Immature natural killer cell (primary cell): ENCODE measurements around the gene EPN3. TPM values are rescaled to one million over a fixed set of nuclear protein-coding genes. Genes with fewer than 3 reads are reported as not detected.

Experiments used
- DNase-seq, 3 donors: peaks; one replicate each; pipeline ENCODE4 v3.0.0; 2022; ENCODE audit warnings: mixed read lengths in 1 of 3
- H3K27ac Mint-ChIP-seq, 6 donors: one replicate each; pipeline ENCODE4 v1.8.0; 2020; ENCODE audit warnings: mixed read lengths in 6 of 6, mild to moderate bottlenecking in 5 of 6, inconsistent platforms in 4 of 6, moderate library complexity in 3 of 6
- H3K27me3 Mint-ChIP-seq, 3 donors: one replicate each; pipeline ENCODE4 v1.8.0; 2020 to 2021; ENCODE audit warnings: low read depth in 3 of 3, mild to moderate bottlenecking in 3 of 3, mixed read lengths in 3 of 3, moderate library complexity in 3 of 3, inconsistent platforms in 1 of 3
- H3K36me3 Mint-ChIP-seq, 3 donors: one replicate each; pipeline ENCODE4 v1.8.0; 2020; ENCODE audit warnings: mixed read lengths in 3 of 3, inconsistent platforms in 2 of 3, mild to moderate bottlenecking in 2 of 3
- H3K4me1 Mint-ChIP-seq, 2 donors: one replicate each; pipeline ENCODE4 v1.8.0; 2020; ENCODE audit warnings: inconsistent platforms in 2 of 2, mild to moderate bottlenecking in 2 of 2, mixed read lengths in 2 of 2, moderate library complexity in 1 of 2
- H3K4me3 Mint-ChIP-seq, 5 donors: one replicate each; pipeline ENCODE4 v1.8.0; 2020; ENCODE audit warnings: mild to moderate bottlenecking in 5 of 5, mixed read lengths in 5 of 5, inconsistent platforms in 3 of 5, moderate library complexity in 3 of 5
- H3K9me3 Mint-ChIP-seq, 6 donors: one replicate each; pipeline ENCODE4 v1.8.0; 2020; ENCODE audit warnings: mild to moderate bottlenecking in 6 of 6, mixed read lengths in 6 of 6, inconsistent platforms in 4 of 6, moderate library complexity in 3 of 6
- polyA plus RNA-seq, 3 donors: library from polyadenylated mRNA; unstranded; fragments of 300-500 nt; fragmentation: Illumina TruSeq; gene quantifications; one replicate each; pipeline ENCODE4 v1.2.3, GENCODE V29; 2021

EPN3 gene
- polyA plus RNA-seq, result not detected

DNA sequence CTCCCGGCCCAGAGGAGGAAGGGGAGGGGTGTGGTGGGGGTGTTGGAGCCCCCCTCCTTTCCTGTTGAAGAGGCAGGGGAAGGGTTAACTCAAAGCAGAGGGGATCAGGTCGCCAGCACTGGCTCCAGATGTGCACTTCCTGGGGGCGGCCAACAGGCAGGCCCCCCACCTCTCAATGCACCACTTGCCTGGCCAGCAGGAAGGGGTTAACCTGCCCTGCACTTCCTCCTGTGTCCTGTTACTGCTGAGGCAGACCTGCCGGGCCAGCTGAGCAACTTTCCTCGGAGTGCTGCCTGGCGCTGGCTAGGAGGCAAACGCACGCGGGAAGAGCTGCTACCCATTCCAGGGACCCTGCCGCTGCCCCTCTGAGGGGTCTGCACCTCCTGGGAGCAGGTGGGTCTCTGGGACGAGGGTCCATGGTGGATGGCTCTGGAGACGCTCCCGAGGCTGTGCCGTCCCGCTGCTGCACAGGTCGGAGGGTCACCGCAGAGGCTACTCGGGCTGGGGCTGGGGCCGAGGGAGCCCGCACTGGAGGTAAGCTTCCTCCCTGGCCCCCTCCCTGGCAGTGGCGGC is at the start of gene EPN3:
Gene EPN3 (plus strand): TSS at position 284 of the 573 bp plus-strand sequence. CDS start 3,822 bp downstream, outside the sequence.
- Mint-ChIP-seq H3K27me3 (peaks cover 6 to 19% (median 19%) of the 10 kb centered on the region in 3 donors), H3K4me1 (no peaks in the 10 kb centered on the region), H3K4me3 (no peak within 1 kb of the TSS), H3K36me3 (no peaks in the 10 kb centered on the region), H3K27ac (no peak within 1 kb of the TSS), H3K9me3 (no peaks in the 10 kb centered on the region)
- DNase-seq, result no peak

- no peak for DNase-seq
- Mint-ChIP-seq H3K27ac (no peak overlapping the region), H3K4me1 (peaks cover 25 to 29% of the 10 kb centered on the region in 2 donors), H3K9me3 (peaks cover 0 to under 1% (median 0%) of the 10 kb centered on the region in 6 donors), H3K36me3 (peaks cover 4 to 19% (median 8%) of the 10 kb centered on the region in 3 donors), H3K4me3 (no peak overlapping the region), H3K27me3 (peaks cover 0 to 8% (median 5%) of the 10 kb centered on the region in 3 donors)
These were observed 49.3 kb upstream of the EPN3 start for GRCh38 chr17:50483266-50483665.

DNA sequence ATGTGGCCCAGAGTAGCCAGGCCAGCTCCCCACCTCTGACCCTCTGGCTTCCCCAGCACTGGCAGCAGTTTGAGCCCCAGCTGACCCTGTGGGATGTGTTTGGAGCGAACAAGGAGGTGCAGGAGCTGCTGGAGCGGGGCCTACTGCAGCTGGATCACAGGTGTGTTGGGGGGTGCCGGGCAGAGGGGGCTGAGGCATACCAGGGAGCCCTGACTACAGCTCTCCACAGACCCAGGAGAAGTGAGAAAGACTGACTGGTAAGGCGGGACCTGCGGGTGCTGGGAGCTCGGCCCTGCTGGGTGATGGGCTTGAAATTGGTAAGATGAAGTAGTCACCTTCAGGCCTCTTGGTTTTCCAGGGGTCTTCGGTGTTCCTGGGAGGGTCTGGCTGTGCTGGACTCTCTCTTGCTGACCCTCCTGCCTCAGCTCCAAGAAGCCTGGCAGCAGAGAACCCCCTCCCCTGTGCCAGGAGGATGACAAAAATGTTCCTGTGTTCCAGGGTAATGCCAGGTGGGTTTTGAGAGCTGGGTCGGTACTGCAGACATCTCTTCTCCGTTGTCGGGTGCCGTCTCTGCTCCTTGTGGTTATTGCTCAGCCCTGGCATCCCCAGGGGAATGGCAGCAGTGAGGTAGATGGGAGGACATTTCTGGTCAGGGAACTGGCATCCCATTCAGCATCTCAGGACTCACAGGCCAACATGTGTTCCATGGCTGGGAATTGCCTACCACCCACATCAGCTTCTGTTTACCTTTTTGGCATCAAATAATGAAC is 48.0 kb upstream of the EPN3 start:
- Mint-ChIP-seq H3K4me1 (peaks cover 18 to 20% of the 10 kb centered on the region in 2 donors), H3K4me3 (no peak overlapping the region), H3K36me3 (peaks cover 4 to 19% (median 8%) of the 10 kb centered on the region in 3 donors), H3K27ac (peak overlapping the region in 1 of 6 donors; percentile 22), H3K27me3 (peaks cover 0 to 4% (median 0%) of the 10 kb centered on the region in 3 donors), H3K9me3 (no peaks in the 10 kb centered on the region)
- DNase-seq, result no peak

DNA sequence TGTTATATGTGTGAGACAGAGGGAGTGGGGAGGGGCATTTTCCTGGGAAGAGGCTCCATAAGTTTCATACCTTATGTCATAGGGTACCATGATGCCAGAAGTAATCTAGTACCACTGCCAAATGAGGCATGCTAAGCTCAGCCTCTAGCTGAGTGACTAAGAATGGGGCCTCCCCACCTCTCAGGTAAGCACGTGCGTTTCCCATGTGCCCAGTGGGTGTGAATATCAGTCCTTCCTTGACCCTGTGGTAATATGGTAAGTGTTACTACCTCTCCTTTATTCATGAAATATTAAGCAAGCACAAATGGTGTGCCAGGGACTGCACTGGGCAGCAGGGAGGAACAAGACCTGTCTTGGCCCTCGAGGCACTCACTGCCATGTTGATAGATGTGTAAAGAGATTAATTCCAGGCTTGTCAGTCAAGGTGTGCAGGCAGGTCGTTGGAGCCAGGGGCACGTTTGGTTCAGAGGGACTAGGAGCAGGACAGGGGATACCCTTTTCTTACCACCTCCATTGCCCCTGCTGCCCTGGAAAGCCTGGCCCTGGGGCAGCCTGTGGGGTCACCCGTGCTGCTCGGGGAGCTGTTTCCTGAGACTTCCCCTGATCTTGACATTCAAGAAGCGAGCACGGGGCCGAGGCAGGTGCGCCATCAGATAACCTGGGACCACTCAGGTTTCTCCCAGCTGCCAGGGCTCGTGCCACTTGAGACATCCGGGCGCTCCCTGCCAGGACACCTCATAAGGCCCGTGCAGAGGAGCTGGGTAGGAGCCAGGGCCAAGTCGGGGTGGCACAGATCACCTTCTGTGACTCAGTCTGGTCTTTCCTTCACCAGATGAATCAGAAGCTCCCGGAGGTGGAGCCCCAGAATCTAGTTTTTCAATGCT is 45.1 kb upstream of the EPN3 start:
- Mint-ChIP-seq H3K4me3 (no peak overlapping the region), H3K27me3 (peaks cover 0 to 2% (median 0%) of the 10 kb centered on the region in 3 donors), H3K27ac (peak overlapping the region in 1 of 6 donors; percentile 23), H3K9me3 (no peaks in the 10 kb centered on the region), H3K36me3 (peaks cover 4 to 19% (median 8%) of the 10 kb centered on the region in 3 donors), H3K4me1 (peaks cover 4% of the 10 kb centered on the region in 2 donors)
- DNase-seq, result no peak

- H3K27ac Mint-ChIP-seq, result peak overlapping the region in 1 of 6 donors; percentile 14
These were observed 43.7 kb upstream of the EPN3 start for GRCh38 chr17:50488880-50489279.

DNA sequence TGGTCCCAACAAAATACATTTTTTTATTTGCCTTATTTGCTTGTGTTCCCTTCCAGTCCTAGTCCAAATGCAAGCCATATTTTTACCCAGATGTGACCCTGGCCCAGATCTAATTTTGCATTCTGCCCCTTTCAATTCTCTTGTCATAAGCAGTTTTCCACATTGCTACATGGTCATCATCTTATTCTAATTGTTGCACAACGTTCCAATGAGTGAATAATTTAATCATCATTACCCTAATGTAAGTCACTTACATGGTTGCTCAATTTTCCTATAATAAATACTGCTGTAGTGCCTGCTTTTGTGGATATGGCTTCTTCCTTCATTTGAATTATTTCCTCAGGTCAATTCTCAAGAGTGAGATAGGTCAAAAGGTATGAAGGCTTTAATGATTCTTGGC is 41.0 kb upstream of the EPN3 start:
- Mint-ChIP-seq H3K27ac (no peak overlapping the region), H3K27me3 (peaks cover 0 to 4% (median 0%) of the 10 kb centered on the region in 3 donors), H3K4me3 (no peak overlapping the region), H3K36me3 (no peaks in the 10 kb centered on the region), H3K4me1 (no peaks in the 10 kb centered on the region), H3K9me3 (no peaks in the 10 kb centered on the region)
- no peak for DNase-seq

More at GRCh38 chr17:50488880-50489279, 43.7 kb upstream of the EPN3 start:
- DNase-seq, result no peak
- Mint-ChIP-seq H3K9me3 (no peaks in the 10 kb centered on the region), H3K4me3 (no peak overlapping the region), H3K4me1 (no peaks in the 10 kb centered on the region), H3K27me3 (no peaks in the 10 kb centered on the region), H3K36me3 (peaks cover 0 to 11% (median 2%) of the 10 kb centered on the region in 3 donors)

GRCh38 chr17:50492214-50492613 is 40.3 kb upstream of the EPN3 start:
- Mint-ChIP-seq H3K4me1 (no peaks in the 10 kb centered on the region), H3K36me3 (no peaks in the 10 kb centered on the region), H3K9me3 (no peaks in the 10 kb centered on the region), H3K27me3 (peaks cover 0 to 4% (median 0%) of the 10 kb centered on the region in 3 donors), H3K27ac (no peak overlapping the region), H3K4me3 (no peak overlapping the region)
- DNase-seq, result no peak

GRCh38 chr17:50493744-50494143 is 38.8 kb upstream of the EPN3 start:
- no peaks in the 10 kb centered on the region for H3K9me3 Mint-ChIP-seq
- no peaks in the 10 kb centered on the region for H3K36me3 Mint-ChIP-seq
- no peak for DNase-seq
- no peak overlapping the region for H3K4me3 Mint-ChIP-seq
- peaks cover 0 to 4% (median 2%) of the 10 kb centered on the region in 3 donors for H3K27me3 Mint-ChIP-seq
- H3K4me1 Mint-ChIP-seq, result no peaks in the 10 kb centered on the region
- no peak overlapping the region for H3K27ac Mint-ChIP-seq

DNA sequence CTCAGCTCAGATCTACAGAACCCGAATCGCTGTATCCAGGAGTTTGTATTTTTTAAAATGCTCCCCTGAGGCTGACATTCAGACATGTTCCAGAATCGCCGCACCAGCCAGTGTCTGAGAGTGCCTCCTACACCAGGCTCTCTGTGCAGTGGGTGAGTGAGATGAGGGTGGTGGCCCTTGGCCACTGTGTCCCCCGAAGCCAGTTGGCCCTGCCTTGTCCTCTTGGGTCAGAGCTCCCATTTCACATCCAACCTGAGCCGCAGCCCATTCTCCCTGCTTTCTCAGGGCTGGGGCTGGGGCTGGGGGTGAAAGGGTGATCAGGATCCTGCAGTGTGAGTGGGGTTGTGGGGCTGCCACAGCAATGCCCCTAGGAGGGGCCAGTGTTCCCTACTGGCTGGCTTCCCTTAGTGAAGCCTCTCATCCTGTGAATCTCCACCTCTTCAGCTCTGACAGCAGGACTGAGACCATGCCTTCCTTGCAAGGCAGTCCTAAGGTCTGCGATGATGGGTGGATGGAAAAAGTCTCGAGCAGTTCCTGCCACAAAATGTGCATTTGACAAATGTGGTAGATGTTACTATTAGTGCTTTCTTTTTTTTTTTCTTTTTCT is 37.2 kb upstream of the EPN3 start:
- H3K27me3 Mint-ChIP-seq, result peaks cover 0 to 4% (median 2%) of the 10 kb centered on the region in 3 donors
- H3K27ac Mint-ChIP-seq, result no peak overlapping the region
- no peak for DNase-seq
- H3K4me3 Mint-ChIP-seq, result no peak overlapping the region
- no peaks in the 10 kb centered on the region for H3K4me1 Mint-ChIP-seq
- no peaks in the 10 kb centered on the region for H3K9me3 Mint-ChIP-seq
- no peaks in the 10 kb centered on the region for H3K36me3 Mint-ChIP-seq

DNA sequence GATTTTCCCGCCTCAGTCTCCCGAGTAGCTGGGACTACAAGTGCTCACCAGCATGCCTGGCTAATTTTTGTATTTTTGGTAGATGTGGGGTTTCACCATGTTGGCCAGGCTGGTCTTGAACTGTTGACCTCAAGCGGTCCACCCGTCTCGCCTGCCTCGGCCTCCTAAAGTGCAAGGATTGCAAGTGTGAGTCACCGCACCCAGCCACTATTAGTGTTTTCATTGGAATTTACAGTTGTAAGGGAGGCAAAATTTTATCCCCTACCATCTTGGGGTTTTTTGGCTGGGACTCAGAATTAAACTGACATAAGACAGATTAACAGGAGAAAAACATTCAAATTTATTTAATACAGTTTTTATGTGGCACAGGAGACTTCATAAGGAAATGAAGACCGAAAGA is 36.6 kb upstream of the EPN3 start:
- DNase-seq, result no peak
- no peaks in the 10 kb centered on the region for H3K9me3 Mint-ChIP-seq
- no peak overlapping the region for H3K27ac Mint-ChIP-seq
- no peaks in the 10 kb centered on the region for H3K4me1 Mint-ChIP-seq
- peaks cover 0 to 4% (median 2%) of the 10 kb centered on the region in 3 donors for H3K27me3 Mint-ChIP-seq
- no peaks in the 10 kb centered on the region for H3K36me3 Mint-ChIP-seq
- H3K4me3 Mint-ChIP-seq, result no peak overlapping the region

DNA sequence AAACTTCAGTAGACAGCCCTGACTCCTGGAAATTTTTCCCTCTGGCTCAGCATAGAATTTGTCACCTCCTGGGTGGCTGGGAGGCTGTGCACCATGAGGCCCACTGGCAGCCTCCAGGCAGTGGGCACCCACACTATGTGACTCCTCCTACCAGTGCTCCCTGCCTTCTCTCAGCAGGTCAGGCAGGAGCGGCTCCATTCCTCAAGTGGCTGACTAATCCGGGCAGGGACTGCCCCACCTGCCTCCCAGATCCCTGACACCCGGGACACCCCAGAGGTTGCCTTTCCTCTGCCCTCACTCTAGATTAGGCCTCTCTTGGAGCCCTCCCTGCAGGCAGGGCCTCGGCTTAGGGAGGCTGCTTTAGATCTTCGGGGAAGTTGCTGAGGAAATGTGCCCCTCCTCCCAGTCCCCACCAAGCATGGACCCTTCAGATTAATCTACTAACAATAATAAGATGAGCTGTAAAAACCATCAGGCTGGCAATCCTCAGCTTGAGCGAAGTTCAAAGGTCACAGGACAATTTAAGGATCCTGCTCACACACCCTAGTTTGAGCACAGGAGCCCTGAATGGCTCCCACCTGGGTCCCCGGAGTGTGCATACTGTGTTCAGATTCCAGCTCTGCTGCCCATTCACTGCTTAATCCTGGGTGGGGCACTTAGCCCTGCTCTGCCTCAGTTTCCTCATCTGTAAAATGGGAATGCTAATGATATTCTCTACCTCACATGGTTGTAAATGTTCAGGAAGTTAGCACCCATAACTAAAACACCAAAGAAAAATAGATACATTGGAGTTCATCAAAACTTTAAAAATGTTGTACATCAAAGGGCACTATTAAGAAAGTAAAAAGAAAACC is 34.3 kb upstream of the EPN3 start:
- no peak for DNase-seq
- no peaks in the 10 kb centered on the region for H3K9me3 Mint-ChIP-seq
- H3K27me3 Mint-ChIP-seq, result peaks cover 0 to 4% (median 2%) of the 10 kb centered on the region in 3 donors
- H3K4me3 Mint-ChIP-seq, result no peak overlapping the region
- no peaks in the 10 kb centered on the region for H3K4me1 Mint-ChIP-seq
- H3K27ac Mint-ChIP-seq, result no peak overlapping the region
- no peaks in the 10 kb centered on the region for H3K36me3 Mint-ChIP-seq

DNA sequence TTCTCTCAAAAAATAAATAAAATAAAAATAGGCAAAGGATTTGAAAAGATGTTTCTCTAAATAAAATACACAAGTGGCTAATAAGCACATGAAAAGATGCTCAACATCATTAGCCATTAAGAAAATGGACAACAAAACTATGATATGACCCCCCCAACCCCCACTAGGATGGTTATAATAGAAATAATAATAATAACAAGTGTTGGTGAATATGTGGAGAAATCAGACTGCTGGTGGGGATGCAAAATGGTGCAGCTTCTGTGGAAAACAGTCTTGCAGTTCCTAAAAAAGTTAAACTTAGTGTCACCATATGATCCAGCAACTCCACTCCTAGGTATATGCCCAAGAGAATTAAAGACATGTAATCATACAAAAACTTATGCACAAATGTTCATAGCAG is 33.3 kb upstream of the EPN3 start:
- DNase-seq, result no peak
- H3K4me1 Mint-ChIP-seq, result no peaks in the 10 kb centered on the region
- peaks cover 0 to 4% (median 2%) of the 10 kb centered on the region in 3 donors for H3K27me3 Mint-ChIP-seq
- H3K9me3 Mint-ChIP-seq, result no peaks in the 10 kb centered on the region
- no peak overlapping the region for H3K4me3 Mint-ChIP-seq
- no peaks in the 10 kb centered on the region for H3K36me3 Mint-ChIP-seq
- H3K27ac Mint-ChIP-seq, result no peak overlapping the region

DNA sequence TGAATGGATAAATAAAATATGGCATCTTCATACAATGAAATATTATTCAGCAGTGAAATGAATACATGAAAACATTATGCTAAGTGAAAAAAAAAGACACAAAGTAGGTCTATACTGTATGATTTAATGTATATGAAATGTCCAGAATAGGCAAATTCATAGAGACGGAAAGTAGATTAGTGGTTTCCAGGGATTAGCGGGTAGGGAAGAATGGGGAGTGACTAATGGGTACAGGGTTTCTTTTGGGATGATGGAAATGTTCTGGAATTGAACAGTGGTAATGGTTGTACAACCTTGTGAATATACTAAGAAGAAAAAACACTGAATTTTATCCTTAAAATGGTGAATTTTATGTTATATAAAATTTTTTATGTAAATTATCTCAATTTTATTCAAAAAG is 32.8 kb upstream of the EPN3 start:
- Mint-ChIP-seq H3K9me3 (no peaks in the 10 kb centered on the region), H3K27ac (no peak overlapping the region), H3K27me3 (peaks cover 0 to 4% (median 2%) of the 10 kb centered on the region in 3 donors), H3K36me3 (no peaks in the 10 kb centered on the region), H3K4me1 (no peaks in the 10 kb centered on the region), H3K4me3 (no peak overlapping the region)
- no peak for DNase-seq
